Activated naive CD8-positive, alpha-beta T cell treated with anti-CD3 and anti-CD28 coated beads, Interleukin-2, amount 10 ng/mL, durations not matched to agents 7 days and 5 days (primary cell): Measurements from ENCODE around the gene MAP2K5. TPM values are rescaled to one million over a fixed set of nuclear protein-coding genes. Genes with fewer than 3 reads are reported as not detected.

Source experiments
- ATAC-seq: fragments of 150-1000 bp; cut with Tn5 transposase; one replicate; pipeline ENCODE4 v1.10.0; 2021; ENCODE audit warnings: low read depth, moderate library complexity
- POLR2A ChIA-PET: fragments of 350-600 bp; sonication (Branson Sonifier 250); formaldehyde crosslinking; loops from one replicate; lab custom pipeline; 2021; ENCODE audit warnings: antibody characterized with exemption; lab: Charles Lee
- DNase-seq: peaks from one replicate; pipeline ENCODE4 v3.0.0; 2021
- H3K27ac Mint-ChIP-seq: one replicate; pipeline ENCODE4 v1.8.0; 2022; ENCODE audit warnings: mild to moderate bottlenecking, mixed read lengths
- H3K27me3 Mint-ChIP-seq: one replicate; pipeline ENCODE4 v1.8.0; 2022; ENCODE audit warnings: mild to moderate bottlenecking, moderate library complexity, mixed read lengths
- H3K36me3 Mint-ChIP-seq: one replicate; pipeline ENCODE4 v1.8.0; 2021; ENCODE audit warnings: mild to moderate bottlenecking, mixed read lengths
- H3K4me1 Mint-ChIP-seq: one replicate; pipeline ENCODE4 v1.8.0; 2021; ENCODE audit warnings: mixed read lengths
- H3K4me3 Mint-ChIP-seq: one replicate; pipeline ENCODE4 v1.8.0; 2022; ENCODE audit warnings: mild to moderate bottlenecking, moderate library complexity, mixed read lengths
- H3K9me3 Mint-ChIP-seq: one replicate; pipeline ENCODE4 v1.8.0; 2021; ENCODE audit warnings: mixed read lengths
- total RNA-seq, 2 experiments: library from RNA; stranded (reverse); gene quantifications; one replicate each; pipeline ENCODE4 v1.2.3, GENCODE V29; 2021

The MAP2K5 gene
- total RNA-seq, 2 experiments from 2014 or later = 25.8 to 29.9 TPM

DNA sequence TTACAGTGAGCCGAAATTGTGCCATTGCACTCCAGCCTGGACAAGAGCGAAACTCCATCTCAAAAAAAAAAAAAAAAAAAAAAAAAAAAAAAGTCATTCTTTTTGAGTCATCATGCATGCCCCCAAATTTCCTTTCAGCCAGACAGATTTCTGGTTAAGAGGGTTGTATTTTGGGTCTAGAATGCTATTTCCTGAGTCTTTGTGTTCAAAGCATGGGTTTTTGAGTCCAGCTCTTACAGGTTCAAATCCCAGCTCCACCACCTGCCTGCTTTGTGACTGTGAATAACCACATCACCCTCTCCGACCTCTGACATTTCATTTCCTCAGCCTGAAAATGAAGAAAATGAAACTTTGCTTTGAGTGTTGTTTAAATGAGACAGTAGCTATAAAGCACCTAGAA is 30.9 kb upstream of the MAP2K5 start:
- POLR2A ChIA-PET = interaction anchor here (1.5 kb wide), 1 partner anchor 10 kb away, joined by 12 read pairs; the partner anchor contains the start of gene C15orf61
- ATAC-seq = peak; percentile 33
- DNase-seq = no peak
- H3K4me3 Mint-ChIP-seq = no peak overlapping the region
- H3K27ac Mint-ChIP-seq = peak overlapping the region; percentile 13
- H3K36me3 Mint-ChIP-seq = peaks cover 22% of the 10 kb centered on the region
- no peaks in the 10 kb centered on the region for H3K27me3 Mint-ChIP-seq
- peaks cover 18% of the 10 kb centered on the region for H3K4me1 Mint-ChIP-seq
- H3K9me3 Mint-ChIP-seq = no peaks in the 10 kb centered on the region

DNA sequence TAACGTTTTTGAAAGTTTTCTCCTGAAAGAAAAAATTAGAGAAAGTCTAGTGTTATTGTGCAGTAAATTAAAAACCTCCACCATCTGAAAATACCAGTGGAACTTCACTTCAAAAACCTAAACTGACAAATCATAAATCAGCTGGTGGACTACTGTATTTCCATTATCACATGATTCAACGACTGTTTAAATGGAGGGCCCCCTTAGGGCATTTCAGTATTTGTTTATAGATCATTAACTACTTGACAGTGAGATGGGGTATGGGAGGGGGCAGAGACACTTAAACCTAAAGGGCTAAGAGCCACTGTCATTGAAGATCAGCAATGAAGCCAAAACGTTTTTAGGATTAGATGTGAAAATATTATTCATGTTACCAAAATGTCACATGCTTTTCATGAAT is 30.4 kb upstream of the MAP2K5 start:
- Mint-ChIP-seq H3K27me3 (no peaks in the 10 kb centered on the region), H3K4me1 (peaks cover 16% of the 10 kb centered on the region)
- POLR2A ChIA-PET = interaction anchor here (1.5 kb wide), 1 partner anchor 9 kb away, joined by 12 read pairs; the partner anchor contains the start of gene C15orf61

DNA sequence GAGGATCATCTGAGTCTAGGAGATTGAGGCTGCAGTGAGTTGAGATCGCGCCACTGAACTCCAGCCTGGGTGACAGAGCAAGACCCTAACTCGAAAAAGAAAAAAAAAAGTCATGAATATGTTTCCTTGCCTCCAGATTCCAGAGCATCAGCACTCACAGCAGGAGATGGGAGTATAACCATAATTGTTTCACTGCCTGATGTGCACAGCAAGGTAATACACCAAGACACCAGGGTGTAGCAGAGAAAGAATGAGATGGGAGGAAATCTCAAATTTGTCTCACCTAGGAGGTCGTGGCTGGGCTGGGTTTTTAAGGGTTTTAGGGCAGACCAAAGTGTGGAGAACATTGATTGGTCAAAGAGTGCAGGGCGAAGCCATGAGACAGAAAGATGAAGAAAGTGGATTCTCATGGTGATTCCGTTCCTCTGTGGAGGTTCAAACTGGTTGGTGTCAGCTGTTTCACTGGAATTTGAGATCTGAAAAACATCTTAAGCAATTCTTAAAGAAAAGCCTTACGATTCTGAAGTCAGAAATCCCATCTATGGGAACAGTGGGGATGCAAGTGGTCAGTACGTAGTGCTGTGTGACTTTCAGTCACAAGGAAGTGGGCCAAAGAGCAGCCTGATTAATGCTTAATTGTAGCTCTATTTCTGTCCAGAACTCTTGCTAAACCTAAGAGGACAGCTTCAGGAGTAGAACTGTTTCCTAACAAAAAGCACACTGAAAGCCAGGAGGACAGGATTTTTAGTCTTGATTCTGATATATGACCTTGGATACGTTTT is 29.4 kb upstream of the MAP2K5 start:
- POLR2A ChIA-PET = no interaction called here
- no peaks in the 10 kb centered on the region for H3K9me3 Mint-ChIP-seq
- H3K36me3 Mint-ChIP-seq = peaks cover 25% of the 10 kb centered on the region
- ATAC-seq = no peak
- no peak for DNase-seq
- no peaks in the 10 kb centered on the region for H3K27me3 Mint-ChIP-seq
- no peak overlapping the region for H3K27ac Mint-ChIP-seq
- peaks cover 16% of the 10 kb centered on the region for H3K4me1 Mint-ChIP-seq
- H3K4me3 Mint-ChIP-seq = no peak overlapping the region

More for the DNA sequence above, 30.4 kb upstream of the MAP2K5 start:
- Mint-ChIP-seq H3K4me3 (no peak overlapping the region), H3K36me3 (peaks cover 22% of the 10 kb centered on the region), H3K27ac (no peak overlapping the region), H3K9me3 (no peaks in the 10 kb centered on the region)
- DNase-seq (no peak), ATAC-seq (no peak)

DNA sequence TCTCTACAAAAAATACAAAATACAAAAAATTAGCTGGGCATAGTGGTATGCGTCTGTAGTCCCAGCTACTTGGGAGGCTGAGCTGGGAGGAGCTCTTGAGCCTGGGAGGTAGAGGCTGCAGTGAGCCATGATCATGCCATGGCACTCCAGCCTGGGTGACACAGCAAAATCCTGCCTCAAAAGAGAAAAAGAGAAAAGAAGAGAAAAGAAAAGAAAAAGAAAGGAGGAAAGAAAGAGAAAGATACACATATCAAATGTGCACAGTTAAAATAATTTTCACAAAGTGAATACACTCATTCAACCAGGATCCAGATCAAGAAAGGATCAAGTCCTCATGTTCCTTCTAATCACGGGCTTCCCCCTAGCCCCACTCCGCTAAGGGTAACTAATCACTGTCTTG is 27.4 kb upstream of the MAP2K5 start:
- Mint-ChIP-seq H3K27ac (no peak overlapping the region), H3K36me3 (peaks cover 25% of the 10 kb centered on the region), H3K9me3 (no peaks in the 10 kb centered on the region), H3K27me3 (no peaks in the 10 kb centered on the region), H3K4me3 (no peak overlapping the region), H3K4me1 (peaks cover 14% of the 10 kb centered on the region)
- ATAC-seq (no peak), DNase-seq (no peak)
- POLR2A ChIA-PET = interaction anchor here (1.3 kb wide), 1 partner anchor 27 kb away, joined by 3 read pairs; the partner anchor contains the start of gene MAP2K5

DNA sequence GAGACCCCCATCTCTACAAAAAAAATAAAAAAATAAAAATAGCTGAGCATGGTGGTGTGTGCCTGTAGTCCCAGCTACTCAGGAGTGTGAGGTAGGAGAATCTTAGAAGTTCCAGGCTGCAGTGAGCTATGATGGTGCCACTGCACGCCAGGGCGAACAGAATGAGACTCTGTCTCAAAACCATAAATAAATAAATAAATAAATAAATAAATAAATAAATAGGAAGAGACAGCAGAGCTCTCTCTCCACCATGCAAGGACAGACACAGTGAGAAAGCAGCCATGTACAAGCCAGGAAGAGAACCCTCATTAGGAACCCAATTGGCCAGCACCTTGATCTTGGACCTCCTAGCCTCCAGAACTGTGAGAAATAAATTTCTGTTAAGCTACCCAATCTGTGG is 26.9 kb upstream of the MAP2K5 start:
- H3K36me3 Mint-ChIP-seq = peaks cover 25% of the 10 kb centered on the region
- no peaks in the 10 kb centered on the region for H3K9me3 Mint-ChIP-seq
- peaks cover 15% of the 10 kb centered on the region for H3K4me1 Mint-ChIP-seq
- H3K27me3 Mint-ChIP-seq = no peaks in the 10 kb centered on the region
- H3K27ac Mint-ChIP-seq = no peak overlapping the region
- ATAC-seq = no peak
- H3K4me3 Mint-ChIP-seq = no peak overlapping the region
- POLR2A ChIA-PET = interaction anchor here (1.3 kb wide), 1 partner anchor 27 kb away, joined by 3 read pairs; the partner anchor contains the start of gene MAP2K5
- DNase-seq = no peak

DNA sequence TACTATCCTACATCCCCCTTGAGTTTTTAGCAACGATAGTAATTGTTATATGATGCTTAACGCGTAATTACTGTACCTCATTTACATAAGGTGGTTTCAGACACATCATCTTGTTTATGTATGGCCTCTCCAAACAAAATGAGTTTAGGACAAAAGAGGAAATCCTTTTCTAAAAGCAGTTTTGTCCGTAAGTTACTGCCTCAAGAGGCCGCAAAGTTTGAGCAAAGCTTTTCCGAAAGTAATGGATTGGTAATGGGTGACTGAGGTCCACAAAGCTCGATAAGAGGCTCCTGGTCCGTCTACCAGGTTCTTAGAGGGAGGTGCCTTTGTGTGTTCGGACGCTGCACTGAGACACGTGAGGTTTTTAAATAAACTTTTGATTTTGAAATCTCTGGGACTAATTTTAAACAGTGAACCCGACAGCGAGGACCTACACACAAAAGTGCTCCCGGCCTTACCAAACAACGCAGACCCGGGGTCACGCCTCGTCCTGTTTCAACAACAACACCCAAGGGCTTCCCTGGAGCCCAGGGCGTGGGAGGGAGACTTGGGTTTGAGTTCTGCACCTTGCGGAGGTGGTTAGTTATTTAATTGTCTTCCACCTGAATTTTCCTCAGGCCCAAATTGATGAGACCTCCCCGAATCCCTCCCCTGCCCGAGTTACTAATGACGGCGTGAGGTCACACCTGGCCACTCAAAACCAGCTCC is 22.0 kb upstream of the MAP2K5 start:
- Mint-ChIP-seq H3K27me3 (no peaks in the 10 kb centered on the region), H3K36me3 (peaks cover 6% of the 10 kb centered on the region), H3K9me3 (no peaks in the 10 kb centered on the region), H3K4me1 (peaks cover 18% of the 10 kb centered on the region), H3K27ac (peak overlapping the region; percentile 87), H3K4me3 (peak overlapping the region; percentile 85)
- ATAC-seq = no peak
- POLR2A ChIA-PET = interaction anchor here (1.0 to 3.2 kb wide), 7 partner anchors 9 to 320 kb away, joined by 4 to 22 read pairs (median 8); partner anchors contain the start of gene MAP2K5
- no peak for DNase-seq

DNA sequence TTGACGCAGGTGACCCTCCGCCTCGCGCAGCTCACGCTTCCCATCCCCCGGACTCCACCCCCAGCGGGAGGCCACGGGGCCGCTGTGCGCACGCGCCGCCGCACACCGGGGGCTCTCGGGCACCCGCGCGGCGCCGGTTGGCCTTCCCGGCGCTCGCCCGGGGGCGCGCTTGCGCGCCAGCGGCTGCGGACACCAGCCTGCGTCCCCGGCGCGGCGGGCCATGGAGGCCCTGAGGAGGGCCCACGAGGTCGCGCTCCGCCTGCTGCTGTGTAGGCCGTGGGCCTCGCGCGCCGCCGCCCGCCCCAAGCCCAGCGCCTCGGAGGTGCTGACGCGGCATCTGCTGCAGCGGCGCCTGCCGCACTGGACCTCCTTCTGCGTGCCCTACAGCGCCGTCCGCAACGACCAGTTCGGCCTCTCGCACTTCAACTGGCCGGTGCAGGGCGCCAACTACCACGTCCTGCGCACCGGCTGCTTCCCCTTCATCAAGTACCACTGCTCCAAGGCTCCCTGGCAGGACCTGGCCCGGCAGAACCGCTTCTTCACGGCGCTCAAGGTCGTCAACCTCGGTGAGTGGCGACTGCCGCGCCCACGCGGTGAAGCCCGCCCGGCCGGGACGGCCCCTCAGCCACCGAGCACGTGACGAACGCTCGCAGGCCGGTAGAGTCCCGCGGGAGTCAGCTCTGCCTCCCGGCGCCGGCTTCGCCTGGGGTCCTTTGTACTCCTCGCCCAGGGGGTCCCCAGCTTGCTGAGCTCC is 21.3 kb upstream of the MAP2K5 start, which contains the start of gene C15orf61:
Gene C15orf61, plus strand, starts transcription at position 103 of the 754 bp plus-strand sequence. Its CDS starts 118 bp downstream, at position 221.
- peaks cover 6% of the 10 kb centered on the region for H3K36me3 Mint-ChIP-seq
- H3K4me3 Mint-ChIP-seq = peak within 1 kb of the TSS; percentile 85
- peak; percentile 83 for ATAC-seq
- H3K4me1 Mint-ChIP-seq = peaks cover 18% of the 10 kb centered on the region
- DNase-seq = peak; percentile 93
- peak within 1 kb of the TSS; percentile 97 for H3K27ac Mint-ChIP-seq
- POLR2A ChIA-PET = interaction anchor here (1.0 to 3.2 kb wide), 8 partner anchors 10 to 320 kb away, joined by 3 to 22 read pairs (median 6); partner anchors contain the start of gene MAP2K5
- H3K27me3 Mint-ChIP-seq = no peaks in the 10 kb centered on the region
- H3K9me3 Mint-ChIP-seq = no peaks in the 10 kb centered on the region

DNA sequence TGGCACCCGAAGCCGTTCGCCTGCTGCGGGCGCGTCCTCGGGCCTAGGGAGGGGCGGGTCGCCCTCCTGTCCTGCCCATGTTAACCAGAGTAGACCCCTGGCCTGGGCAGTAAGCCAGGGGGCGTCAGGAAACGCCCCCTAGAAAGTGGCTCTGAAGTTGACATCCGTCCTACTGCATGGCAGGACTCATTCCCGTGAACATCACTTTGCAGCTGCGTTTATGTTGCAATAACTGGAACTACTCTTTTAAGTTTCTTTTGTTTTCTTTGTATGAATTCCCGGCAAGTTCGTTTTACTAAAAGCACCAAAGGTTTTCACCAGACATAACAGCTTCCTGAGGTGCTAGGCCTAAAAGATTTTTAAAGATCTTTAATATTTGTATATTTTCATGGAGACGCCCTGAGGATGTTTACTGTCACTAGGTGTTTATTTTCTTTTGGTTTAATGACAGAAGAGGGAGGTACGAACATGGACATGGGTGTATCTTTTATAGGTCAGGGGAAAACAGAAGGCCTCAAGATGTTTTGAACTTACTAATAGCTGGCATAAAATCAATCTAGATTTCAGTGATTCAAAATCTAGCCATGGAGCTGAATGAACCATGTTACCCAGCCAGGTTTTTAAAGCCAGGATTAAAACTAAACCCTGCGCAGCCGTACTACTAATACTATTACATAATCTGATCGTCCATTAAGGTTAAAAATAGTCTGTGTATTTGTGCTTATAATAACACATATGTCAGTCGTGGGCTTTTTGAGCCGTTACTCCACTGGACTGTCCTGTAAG is 20.5 kb upstream of the MAP2K5 start:
- Mint-ChIP-seq H3K9me3 (no peaks in the 10 kb centered on the region), H3K27me3 (no peaks in the 10 kb centered on the region), H3K27ac (peak overlapping the region; percentile 97), H3K4me1 (peaks cover 18% of the 10 kb centered on the region), H3K4me3 (peak overlapping the region; percentile 79), H3K36me3 (peaks cover 9% of the 10 kb centered on the region)
- POLR2A ChIA-PET = interaction anchor here (0.6 to 3.2 kb wide), 8 partner anchors 11 to 532 kb away, joined by 3 to 22 read pairs (median 4); partner anchors contain the start of genes MAP2K5 and PIAS1
- ATAC-seq (no peak), DNase-seq (no peak)

DNA sequence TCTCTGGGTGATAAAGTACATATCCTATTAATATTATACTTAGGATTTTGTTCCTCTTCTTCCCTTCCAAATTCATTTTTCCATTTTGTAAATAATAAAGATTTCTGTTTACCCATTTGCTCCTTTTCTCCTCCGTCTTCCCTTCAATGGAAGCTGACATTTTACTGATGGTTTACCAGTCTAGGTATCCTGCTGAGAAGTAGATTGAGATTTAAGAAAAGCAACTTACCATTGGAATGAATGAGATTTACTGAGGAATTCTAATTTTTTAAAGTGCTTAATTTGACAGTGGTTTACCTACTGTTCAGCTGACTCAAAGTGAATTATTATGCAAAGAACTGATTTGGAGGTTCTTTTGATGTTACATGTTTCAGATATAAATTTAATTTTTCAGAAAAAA is 19.2 kb upstream of the MAP2K5 start:
- POLR2A ChIA-PET = no interaction called here
- H3K4me1 Mint-ChIP-seq = peaks cover 18% of the 10 kb centered on the region
- no peaks in the 10 kb centered on the region for H3K9me3 Mint-ChIP-seq
- H3K4me3 Mint-ChIP-seq = peak overlapping the region; percentile 79
- H3K36me3 Mint-ChIP-seq = peaks cover 11% of the 10 kb centered on the region
- ATAC-seq (no peak), DNase-seq (no peak)
- H3K27me3 Mint-ChIP-seq = no peaks in the 10 kb centered on the region
- no peak overlapping the region for H3K27ac Mint-ChIP-seq

DNA sequence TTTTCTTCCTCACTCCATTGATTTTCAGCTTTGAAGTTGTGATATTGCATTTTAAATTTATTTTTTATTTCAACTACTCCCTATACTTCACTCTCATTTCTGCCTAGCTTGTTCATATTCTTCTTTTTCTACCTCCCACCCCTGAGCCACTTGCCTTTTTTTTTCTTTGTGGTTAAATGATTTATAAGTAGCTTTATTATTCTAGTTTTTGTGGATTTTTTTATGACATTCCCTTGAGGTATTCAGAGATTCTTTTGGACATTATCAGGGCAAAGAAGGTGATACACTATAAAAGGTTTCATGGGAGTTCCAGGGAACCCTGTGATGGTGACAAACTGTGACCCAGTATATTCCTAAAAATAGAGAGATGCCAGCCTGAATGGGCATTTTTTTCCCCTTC is 18.3 kb upstream of the MAP2K5 start:
- no peak overlapping the region for H3K4me3 Mint-ChIP-seq

DNA sequence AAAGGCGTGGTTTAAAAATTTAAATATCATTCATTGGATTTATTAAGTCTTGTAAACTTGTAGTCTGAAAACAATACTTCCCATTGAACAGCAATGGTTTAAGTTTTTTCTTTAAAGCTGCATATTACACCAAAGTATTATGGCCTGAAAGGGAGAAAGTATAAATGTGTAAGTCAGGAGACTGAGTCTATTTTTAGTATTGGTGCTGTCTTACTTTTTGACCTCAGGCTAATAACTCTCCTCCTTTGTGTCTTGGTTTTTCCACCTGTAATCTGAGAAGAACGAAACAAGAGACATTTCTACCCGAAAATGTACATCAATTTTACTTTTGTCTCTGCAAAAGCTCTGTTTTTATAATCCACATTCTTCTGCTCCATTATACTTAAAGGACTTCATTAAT is 14.0 kb upstream of the MAP2K5 start:
- no peak overlapping the region for H3K27ac Mint-ChIP-seq
- H3K4me1 Mint-ChIP-seq = peaks cover 3% of the 10 kb centered on the region
- H3K9me3 Mint-ChIP-seq = no peaks in the 10 kb centered on the region
- ATAC-seq = no peak
- DNase-seq = no peak
- no peak overlapping the region for H3K4me3 Mint-ChIP-seq
- no peaks in the 10 kb centered on the region for H3K27me3 Mint-ChIP-seq
- H3K36me3 Mint-ChIP-seq = peaks cover 9% of the 10 kb centered on the region
- POLR2A ChIA-PET = no interaction called here

More for the DNA sequence above, 18.3 kb upstream of the MAP2K5 start:
- Mint-ChIP-seq H3K4me1 (peaks cover 18% of the 10 kb centered on the region), H3K27ac (no peak overlapping the region), H3K36me3 (peaks cover 11% of the 10 kb centered on the region), H3K27me3 (no peaks in the 10 kb centered on the region), H3K9me3 (no peaks in the 10 kb centered on the region)
- POLR2A ChIA-PET = interaction anchor here (0.7 kb wide), 1 partner anchor 18 kb away, joined by 3 read pairs; the partner anchor contains the start of gene MAP2K5
- no peak for ATAC-seq
- DNase-seq = no peak

DNA sequence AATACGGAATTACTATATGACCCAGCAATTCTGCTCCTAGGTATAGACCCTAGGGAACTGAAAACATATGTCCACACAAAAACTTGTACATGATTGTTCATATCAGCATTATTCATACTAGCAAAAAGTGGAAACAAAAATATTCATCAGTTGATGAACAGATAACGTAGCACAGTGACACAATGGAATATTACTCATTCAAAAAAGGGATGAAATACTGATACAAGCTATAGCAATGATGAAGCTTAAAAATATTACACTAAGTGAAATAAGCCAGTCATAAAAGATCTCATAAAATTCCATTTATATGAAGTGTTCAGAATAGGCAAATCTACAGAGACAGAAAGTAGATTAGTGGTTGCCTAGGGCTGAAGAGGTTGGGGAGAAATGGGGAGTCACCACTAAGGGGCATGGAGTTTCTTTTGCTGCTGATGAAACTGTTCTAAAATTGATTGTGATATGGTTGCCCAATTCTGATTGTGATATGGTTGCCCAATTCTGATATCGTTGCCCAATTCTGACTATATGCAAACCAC is 11.1 kb upstream of the MAP2K5 start:
- no peaks in the 10 kb centered on the region for H3K9me3 Mint-ChIP-seq
- POLR2A ChIA-PET = interaction anchor here (0.7 kb wide), 1 partner anchor 30 kb away, joined by 3 read pairs; no protein-coding TSS in a partner anchor
- H3K27ac Mint-ChIP-seq = no peak overlapping the region
- peaks cover 5% of the 10 kb centered on the region for H3K4me1 Mint-ChIP-seq
- peaks cover 8% of the 10 kb centered on the region for H3K36me3 Mint-ChIP-seq
- no peak for DNase-seq
- H3K27me3 Mint-ChIP-seq = no peaks in the 10 kb centered on the region
- H3K4me3 Mint-ChIP-seq = no peak overlapping the region
- ATAC-seq = no peak
